ENCODE data around the gene DCC. TPM values are rescaled to one million over a fixed set of nuclear protein-coding genes. Genes with fewer than 3 reads are reported as not detected.

The DCC gene
- total RNA-seq, 3 donors from 2014 or later (not counting 1 experiment from before 2014, with no cell fraction given) = not detected

DNA sequence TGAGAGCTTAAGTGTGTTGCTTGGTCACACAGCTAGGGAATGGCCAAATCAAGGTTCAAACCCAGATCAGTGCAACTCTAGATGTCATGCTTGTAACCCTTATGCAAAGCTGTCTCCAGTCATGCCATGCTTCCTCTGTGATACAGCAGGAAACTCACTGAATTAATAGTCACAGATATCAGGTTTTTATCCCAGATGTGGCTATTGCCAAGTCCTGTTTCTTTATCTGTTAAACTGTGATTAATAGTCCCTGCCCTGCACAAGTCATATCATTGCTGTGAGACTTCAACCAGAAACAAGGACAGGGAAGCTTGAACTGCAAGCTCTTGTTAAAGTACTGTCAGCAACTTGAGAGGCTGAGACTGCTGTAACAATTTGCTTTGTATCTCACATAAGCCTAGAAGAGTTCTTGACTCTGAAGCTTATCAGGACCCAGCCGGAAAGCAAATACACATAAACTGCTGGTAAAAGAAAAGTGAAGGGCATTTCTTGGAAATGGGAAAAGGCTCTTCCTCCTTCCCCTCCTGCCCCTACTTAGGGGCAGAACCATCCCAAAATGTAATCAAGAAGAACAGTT lies 609.0 kb downstream of the DCC start:
- no peaks in the 10 kb centered on the region for H3K27me3 ChIP-seq (ENCODE audit: control insufficient read depth, insufficient read depth, low read length)
- Mint-ChIP-seq H3K9me3 (peaks cover 4% of the 10 kb centered on the region in 2 donors), H3K27me3 (ENCODE audit: low read depth in 2 of 2) (no peaks in the 10 kb centered on the region), H3K36me3 (no peaks in the 10 kb centered on the region), H3K4me3 (no peak overlapping the region), H3K4me1 (no peaks in the 10 kb centered on the region), H3K27ac (no peak overlapping the region)
- H3K9me3 ChIP-seq (ENCODE audit: control insufficient read depth, insufficient read depth, low read length) = peaks cover 3% of the 10 kb centered on the region
- intact Hi-C loops (cut with micrococcal nuclease) = no loop called here
- 100% methylated on average over 1 of the region's 1 CpG for WGBS (ENCODE audit: insufficient coverage)
- no peaks in the 10 kb centered on the region for H3K4me1 ChIP-seq (ENCODE audit: control insufficient read depth, insufficient read depth, low read length)
- H3K4me3 ChIP-seq (ENCODE audit: low read length) = no peak overlapping the region
- H3K27ac ChIP-seq (ENCODE audit: low read length) = no peak overlapping the region
- ATAC-seq (no peak), DNase-seq (no peak)
- TF ChIP-seq CTCF (IDR thresholded peaks at IDR 0.05) = no peak
- no peaks in the 10 kb centered on the region for H3K36me3 ChIP-seq (ENCODE audit: control insufficient read depth, insufficient read depth, low read length)

DNA sequence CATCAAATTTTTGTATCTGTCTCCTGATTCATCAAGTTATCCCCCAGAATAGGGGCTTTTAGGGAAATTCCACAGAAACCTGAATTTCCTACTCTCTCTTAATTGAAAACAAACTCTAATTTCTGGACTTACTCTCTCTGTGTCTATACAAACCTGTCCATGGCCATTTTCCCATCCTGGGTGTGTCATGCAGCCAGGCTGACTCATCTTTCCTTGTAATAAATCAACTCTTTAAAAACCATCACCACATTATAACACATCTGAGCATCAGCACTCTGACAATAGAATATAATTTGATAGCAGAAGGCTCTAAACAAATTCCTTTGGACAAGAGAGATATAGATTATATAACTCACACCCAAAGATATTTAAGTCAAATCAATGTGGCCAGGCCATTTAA lies 610.2 kb downstream of the DCC start:
- TF ChIP-seq CTCF (IDR thresholded peaks at IDR 0.05) = no peak
- no peak for ATAC-seq

GRCh38 chr18:52953387-52953786 lies 613.4 kb downstream of the DCC start:
- no peak overlapping the region for H3K4me3 ChIP-seq (ENCODE audit: low read length)
- peaks cover 3% of the 10 kb centered on the region for H3K9me3 ChIP-seq (ENCODE audit: control insufficient read depth, insufficient read depth, low read length)
- WGBS (ENCODE audit: insufficient coverage) = 55% methylated on average over 2 of the region's 3 CpGs
- Mint-ChIP-seq H3K27ac (no peak overlapping the region), H3K9me3 (peaks cover 5 to 8% of the 10 kb centered on the region in 2 donors), H3K4me3 (no peak overlapping the region), H3K27me3 (ENCODE audit: low read depth in 2 of 2) (no peaks in the 10 kb centered on the region), H3K36me3 (no peaks in the 10 kb centered on the region), H3K4me1 (no peaks in the 10 kb centered on the region)
- H3K4me1 ChIP-seq (ENCODE audit: control insufficient read depth, insufficient read depth, low read length) = no peaks in the 10 kb centered on the region
- DNase-seq (no peak), ATAC-seq (no peak)
- intact Hi-C loops (cut with micrococcal nuclease) = no loop called here
- no peaks in the 10 kb centered on the region for H3K27me3 ChIP-seq (ENCODE audit: control insufficient read depth, insufficient read depth, low read length)
- H3K36me3 ChIP-seq (ENCODE audit: control insufficient read depth, insufficient read depth, low read length) = no peaks in the 10 kb centered on the region
- TF ChIP-seq CTCF (IDR thresholded peaks at IDR 0.05) = no peak
- no peak overlapping the region for H3K27ac ChIP-seq (ENCODE audit: low read length)

More for the DNA sequence above, 610.2 kb downstream of the DCC start:
- DNase-seq = no peak
- Histone ChIP-seq H3K9me3 (ENCODE audit: control insufficient read depth, insufficient read depth, low read length) (peaks cover 3% of the 10 kb centered on the region), H3K4me3 (ENCODE audit: low read length) (no peak overlapping the region), H3K27me3 (ENCODE audit: control insufficient read depth, insufficient read depth, low read length) (no peaks in the 10 kb centered on the region), H3K27ac (ENCODE audit: low read length) (no peak overlapping the region), H3K36me3 (ENCODE audit: control insufficient read depth, insufficient read depth, low read length) (no peaks in the 10 kb centered on the region), H3K4me1 (ENCODE audit: control insufficient read depth, insufficient read depth, low read length) (no peaks in the 10 kb centered on the region)
- Mint-ChIP-seq H3K4me3 (no peak overlapping the region), H3K9me3 (peaks cover 4% of the 10 kb centered on the region in 2 donors), H3K36me3 (no peaks in the 10 kb centered on the region), H3K27me3 (ENCODE audit: low read depth in 2 of 2) (no peaks in the 10 kb centered on the region), H3K27ac (no peak overlapping the region), H3K4me1 (no peaks in the 10 kb centered on the region)
- intact Hi-C loops (cut with micrococcal nuclease) = no loop called here

DNA sequence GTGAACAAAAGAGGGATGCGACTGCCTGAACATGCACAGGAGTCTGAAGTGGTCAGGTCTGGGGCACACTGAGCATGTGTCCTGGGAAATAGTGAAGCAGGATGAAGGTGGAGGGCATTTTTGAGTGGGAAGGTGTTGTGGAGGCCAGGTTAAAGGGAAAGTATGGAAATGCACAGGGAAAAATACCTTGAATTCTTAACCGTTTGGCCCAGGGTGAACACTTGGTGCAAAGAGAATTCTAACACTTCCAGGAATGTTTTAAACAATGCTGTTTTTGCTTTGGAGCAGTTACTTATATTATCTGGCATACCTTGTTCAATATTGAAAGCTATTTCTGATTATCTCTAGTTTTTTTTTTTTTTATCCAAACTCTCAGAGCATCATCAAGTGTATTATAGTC lies 623.5 kb downstream of the DCC start:
- TF ChIP-seq CTCF (IDR thresholded peaks at IDR 0.05) = no peak
- H3K9me3 ChIP-seq (ENCODE audit: control insufficient read depth, insufficient read depth, low read length) = no peaks in the 10 kb centered on the region
- no peak for ATAC-seq
- H3K4me3 ChIP-seq (ENCODE audit: low read length) = no peak overlapping the region
- no peak overlapping the region for H3K4me3 Mint-ChIP-seq
- peaks cover 14 to 17% of the 10 kb centered on the region in 2 donors for H3K9me3 Mint-ChIP-seq
- H3K4me1 ChIP-seq (ENCODE audit: control insufficient read depth, insufficient read depth, low read length) = no peaks in the 10 kb centered on the region
- H3K27ac Mint-ChIP-seq = no peak overlapping the region
- H3K36me3 ChIP-seq (ENCODE audit: control insufficient read depth, insufficient read depth, low read length) = no peaks in the 10 kb centered on the region
- no peaks in the 10 kb centered on the region for H3K27me3 ChIP-seq (ENCODE audit: control insufficient read depth, insufficient read depth, low read length)
- no peaks in the 10 kb centered on the region for H3K27me3 Mint-ChIP-seq (ENCODE audit: low read depth in 2 of 2)
- WGBS (ENCODE audit: insufficient coverage) = 88% methylated on average over 2 of the region's 2 CpGs
- no peaks in the 10 kb centered on the region for H3K4me1 Mint-ChIP-seq
- no peak for DNase-seq
- no peak overlapping the region for H3K27ac ChIP-seq (ENCODE audit: low read length)
- intact Hi-C loops (cut with micrococcal nuclease) = no loop called here
- H3K36me3 Mint-ChIP-seq = no peaks in the 10 kb centered on the region
